Activated CD4-positive, alpha-beta T cell treated with anti-CD3 and anti-CD28 coated beads, Interleukin-2, amount 10 ng/mL, durations not matched to agents 7 days and 5 days (primary cell): Measurements from ENCODE around the gene RUBCN. TPM values are rescaled to one million over a fixed set of nuclear protein-coding genes. Genes with fewer than 3 reads are reported as not detected.

Experiments used
- CTCF ChIA-PET: fragments of 350-600 bp; sonication (Branson Sonifier 250); formaldehyde crosslinking; loops from one replicate; lab custom pipeline; 2021; ENCODE audit warnings: antibody characterized with exemption; lab: Charles Lee
- POLR2A ChIA-PET: fragments of 350-600 bp; sonication (Branson Sonifier 250); formaldehyde crosslinking; loops from one replicate; lab custom pipeline; 2021; ENCODE audit warnings: antibody characterized with exemption; lab: Charles Lee
- DNase-seq: peaks from one replicate; pipeline ENCODE4 v3.0.0-alpha.2; 2020
- H3K27ac Mint-ChIP-seq: one replicate; pipeline ENCODE4 v1.8.0; 2021; ENCODE audit warnings: mild to moderate bottlenecking, moderate library complexity, mixed read lengths
- H3K27me3 Mint-ChIP-seq: one replicate; pipeline ENCODE4 v1.8.0; 2021; ENCODE audit warnings: mixed read lengths
- H3K36me3 Mint-ChIP-seq: one replicate; pipeline ENCODE4 v1.8.0; 2021; ENCODE audit warnings: low read depth, mixed read lengths
- H3K4me1 Mint-ChIP-seq: one replicate; pipeline ENCODE4 v1.8.0; 2021; ENCODE audit warnings: mixed read lengths
- H3K4me3 Mint-ChIP-seq: one replicate; pipeline ENCODE4 v1.8.0; 2021; ENCODE audit warnings: mild to moderate bottlenecking, moderate library complexity, mixed read lengths
- H3K9me3 Mint-ChIP-seq: one replicate; pipeline ENCODE4 v1.8.0; 2021; ENCODE audit warnings: mixed read lengths
- total RNA-seq, 2 experiments: library from RNA; stranded (reverse); gene quantifications; one replicate each; pipeline ENCODE4 v1.2.3, GENCODE V29; 2021

RUBCN gene
- total RNA-seq = 10 to 100 TPM; 43.3 to 44.5 TPM

DNA sequence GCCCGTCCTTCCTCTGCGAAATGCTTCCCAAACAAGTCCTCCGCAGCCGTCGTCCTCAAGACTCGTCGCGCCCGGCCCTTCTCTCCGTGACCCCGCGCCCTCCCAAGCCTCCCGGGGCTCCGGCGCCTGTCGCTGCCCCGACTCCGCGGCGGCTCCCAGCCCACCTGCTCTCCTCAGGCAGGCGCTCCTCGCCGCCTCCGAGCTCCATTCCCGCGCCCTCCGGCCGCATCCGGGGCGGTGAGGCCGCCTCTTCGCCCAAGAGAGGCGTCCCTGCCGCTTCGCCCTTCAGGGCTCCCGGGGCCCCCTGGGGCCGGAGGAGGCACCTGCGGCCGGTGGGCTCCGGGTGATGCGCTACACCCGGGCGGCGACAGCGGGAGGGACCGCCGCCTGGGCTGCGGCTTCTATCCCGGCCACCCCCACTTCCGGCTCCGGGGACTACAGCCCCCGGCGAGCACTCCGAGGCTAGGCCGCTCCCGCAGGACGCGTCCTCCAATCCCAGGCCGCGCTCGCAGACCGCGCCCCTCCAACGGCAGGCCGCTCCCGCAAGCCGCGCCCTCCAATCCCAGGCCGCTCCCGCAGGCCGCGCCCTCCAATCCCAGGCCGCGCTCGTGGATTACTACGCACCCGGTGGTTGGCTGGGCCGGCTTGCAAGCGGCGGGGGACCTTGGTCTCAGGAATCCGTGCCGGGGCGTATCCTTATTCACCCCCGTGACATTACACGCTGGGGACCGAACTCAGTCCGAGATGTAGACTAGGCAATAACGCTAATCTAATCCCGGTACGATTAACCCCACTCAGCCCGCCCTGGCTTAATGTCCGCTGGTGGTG lies at the start of gene RUBCN:
Gene RUBCN (minus strand): TSS at position 414 of the 828 bp plus-strand sequence. CDS start 185 bp downstream, at position 229.
- H3K9me3 Mint-ChIP-seq = no peaks in the 10 kb centered on the region
- peak; percentile 95 for DNase-seq
- POLR2A ChIA-PET = no interaction called here
- H3K36me3 Mint-ChIP-seq = peaks cover 9% of the 10 kb centered on the region
- peaks cover 33% of the 10 kb centered on the region for H3K4me1 Mint-ChIP-seq
- no peaks in the 10 kb centered on the region for H3K27me3 Mint-ChIP-seq
- CTCF ChIA-PET = interaction anchor here (0.7 to 1.7 kb wide), 5 partner anchors 11 to 138 kb away, joined by 3 to 6 read pairs (median 3); partner anchors contain the start of gene FYTTD1
- peak within 1 kb of the TSS; percentile 96 for H3K27ac Mint-ChIP-seq
- H3K4me3 Mint-ChIP-seq = peak within 1 kb of the TSS; percentile 87

DNA sequence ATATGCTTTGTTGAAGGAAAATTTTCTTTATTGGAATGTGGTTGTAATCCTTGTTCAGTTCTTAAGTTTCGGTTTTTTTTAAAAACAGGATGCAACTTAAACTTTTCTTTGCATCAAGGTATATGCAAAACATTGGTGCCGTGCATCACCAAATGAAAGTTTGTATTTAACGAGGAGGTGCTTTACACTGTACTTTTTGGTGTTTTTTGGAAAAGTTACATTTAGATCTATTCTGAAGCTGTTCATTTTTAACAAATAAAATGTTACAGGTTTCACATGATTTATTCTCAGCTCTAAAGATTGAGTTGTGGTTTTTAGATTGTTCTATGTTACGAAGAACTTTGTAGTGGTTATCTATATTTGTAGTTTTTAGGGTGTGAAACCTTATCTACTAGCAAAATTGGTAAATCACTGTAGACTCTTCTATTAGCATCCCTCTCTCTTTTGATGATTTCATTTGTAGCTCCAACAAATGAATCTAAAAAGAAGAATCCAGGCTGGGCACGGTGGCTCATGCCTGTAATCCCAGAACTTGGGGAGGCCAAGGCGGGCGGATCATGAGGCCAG lies 47.4 kb upstream of the RUBCN start:
- Mint-ChIP-seq H3K36me3 (peaks cover 20% of the 10 kb centered on the region), H3K9me3 (no peaks in the 10 kb centered on the region), H3K27me3 (no peaks in the 10 kb centered on the region), H3K27ac (peak overlapping the region; percentile 66), H3K4me3 (no peak overlapping the region), H3K4me1 (peaks cover 7% of the 10 kb centered on the region)
- ChIA-PET CTCF (interaction anchor here (1.3 to 1.5 kb wide), 2 partner anchors 12 to 20 kb away, joined by 3 read pairs; no protein-coding TSS in a partner anchor), POLR2A (no interaction called here)
- no peak for DNase-seq

DNA sequence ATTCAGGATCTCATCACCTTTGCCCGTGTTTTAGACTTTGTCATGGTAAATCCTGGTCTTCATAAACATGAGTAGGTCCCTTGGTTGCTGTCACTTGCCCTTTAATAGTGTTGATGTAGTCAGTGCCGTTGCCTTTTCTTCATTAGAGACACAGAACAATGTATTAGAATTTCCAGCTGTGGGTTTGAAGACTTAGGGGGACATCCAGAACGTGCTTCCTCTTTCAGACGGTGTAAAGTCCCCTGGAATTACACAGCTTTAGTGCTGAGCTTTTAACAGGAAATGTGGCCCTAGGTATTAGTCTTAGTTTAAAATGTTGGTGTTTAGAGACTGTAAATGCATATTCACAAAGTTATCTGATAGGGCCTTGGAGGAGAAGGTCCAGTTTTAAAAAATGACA lies 45.5 kb upstream of the RUBCN start:
- CTCF ChIA-PET = interaction anchor here (0.9 kb wide), 1 partner anchor 8 kb away, joined by 3 read pairs; no protein-coding TSS in a partner anchor
- POLR2A ChIA-PET = interaction anchor here (0.6 kb wide), 1 partner anchor 27 kb away, joined by 3 read pairs; no protein-coding TSS in a partner anchor
- no peak overlapping the region for H3K4me3 Mint-ChIP-seq
- H3K27ac Mint-ChIP-seq = no peak overlapping the region
- H3K36me3 Mint-ChIP-seq = peaks cover 32% of the 10 kb centered on the region
- peaks cover 2% of the 10 kb centered on the region for H3K4me1 Mint-ChIP-seq
- H3K9me3 Mint-ChIP-seq = no peaks in the 10 kb centered on the region
- H3K27me3 Mint-ChIP-seq = no peaks in the 10 kb centered on the region
- no peak for DNase-seq

DNA sequence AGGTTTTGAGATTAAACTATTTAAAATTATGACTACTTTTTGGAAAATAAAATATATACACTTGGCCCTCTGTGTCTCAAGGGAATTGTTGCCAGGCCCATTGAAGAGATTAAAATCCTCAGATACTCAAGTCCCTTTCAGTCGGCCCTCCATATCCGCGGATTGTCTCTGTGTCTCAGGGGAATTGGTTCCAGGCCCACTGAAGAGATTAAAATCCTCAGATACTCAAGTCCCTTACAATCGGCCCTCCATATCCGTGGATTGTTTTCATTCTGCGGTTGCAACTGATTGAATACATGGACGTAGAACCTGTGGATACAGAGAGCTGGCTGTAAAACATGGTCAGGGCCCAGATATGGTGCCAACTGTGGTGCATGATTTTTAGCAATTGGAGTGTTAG lies 38.6 kb upstream of the RUBCN start:
- CTCF ChIA-PET = interaction anchor here (0.6 to 1.5 kb wide), 2 partner anchors 7 to 96 kb away, joined by 3 read pairs; no protein-coding TSS in a partner anchor
- Mint-ChIP-seq H3K9me3 (no peaks in the 10 kb centered on the region), H3K4me3 (no peak overlapping the region), H3K27ac (no peak overlapping the region), H3K4me1 (no peaks in the 10 kb centered on the region), H3K27me3 (no peaks in the 10 kb centered on the region), H3K36me3 (peaks cover 34% of the 10 kb centered on the region)
- POLR2A ChIA-PET = no interaction called here
- DNase-seq = no peak

DNA sequence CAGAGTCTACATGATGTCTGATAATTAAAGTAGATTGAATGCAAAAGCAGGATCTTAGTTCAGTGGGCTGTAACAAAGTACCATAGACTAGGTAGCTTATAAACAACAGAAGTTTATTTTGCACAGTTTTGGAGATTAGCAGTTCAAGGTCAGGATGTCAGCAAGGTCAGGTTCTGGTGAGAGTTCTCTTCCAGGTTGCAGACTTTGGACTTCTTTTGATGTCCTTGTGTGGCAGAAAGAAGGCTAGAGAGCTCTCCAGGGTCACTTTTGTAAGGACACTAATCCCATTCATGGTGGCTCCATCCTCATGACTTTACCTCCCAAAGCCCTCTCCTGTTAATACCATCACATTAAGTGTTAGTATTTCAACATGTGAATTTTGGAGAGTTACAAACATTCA lies 25.1 kb upstream of the RUBCN start:
- H3K9me3 Mint-ChIP-seq = no peaks in the 10 kb centered on the region
- ChIA-PET POLR2A (no interaction called here), CTCF (no interaction called here)
- H3K4me1 Mint-ChIP-seq = no peaks in the 10 kb centered on the region
- H3K36me3 Mint-ChIP-seq = peaks cover 10% of the 10 kb centered on the region
- no peak overlapping the region for H3K27ac Mint-ChIP-seq
- no peaks in the 10 kb centered on the region for H3K27me3 Mint-ChIP-seq
- DNase-seq = no peak
- no peak overlapping the region for H3K4me3 Mint-ChIP-seq

DNA sequence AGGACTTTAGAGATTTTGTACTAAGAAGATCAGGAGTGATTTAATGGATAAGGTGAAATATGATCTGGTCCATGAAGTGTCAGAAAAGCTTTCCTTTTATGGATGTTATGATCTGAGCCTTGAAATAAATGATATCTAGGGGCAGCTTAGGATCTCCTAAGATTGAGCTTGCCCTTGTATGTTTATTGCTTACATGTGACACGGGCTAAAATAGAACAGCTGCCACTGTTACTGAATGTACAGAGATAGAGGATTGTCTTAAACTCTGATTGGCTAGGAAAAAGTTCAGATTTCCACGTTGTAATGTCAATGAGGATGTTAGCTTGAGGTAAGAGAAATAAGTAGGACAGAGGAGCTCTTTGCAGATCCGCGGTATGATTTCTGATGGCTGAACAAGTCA lies 21.8 kb upstream of the RUBCN start:
- ChIA-PET CTCF (interaction anchor here (0.5 kb wide), 1 partner anchor 175 kb away, joined by 3 read pairs; no protein-coding TSS in a partner anchor), POLR2A (no interaction called here)
- no peak overlapping the region for H3K4me3 Mint-ChIP-seq
- H3K4me1 Mint-ChIP-seq = peaks cover 9% of the 10 kb centered on the region
- H3K9me3 Mint-ChIP-seq = no peaks in the 10 kb centered on the region
- peaks cover 3% of the 10 kb centered on the region for H3K36me3 Mint-ChIP-seq
- no peaks in the 10 kb centered on the region for H3K27me3 Mint-ChIP-seq
- DNase-seq = no peak
- no peak overlapping the region for H3K27ac Mint-ChIP-seq

DNA sequence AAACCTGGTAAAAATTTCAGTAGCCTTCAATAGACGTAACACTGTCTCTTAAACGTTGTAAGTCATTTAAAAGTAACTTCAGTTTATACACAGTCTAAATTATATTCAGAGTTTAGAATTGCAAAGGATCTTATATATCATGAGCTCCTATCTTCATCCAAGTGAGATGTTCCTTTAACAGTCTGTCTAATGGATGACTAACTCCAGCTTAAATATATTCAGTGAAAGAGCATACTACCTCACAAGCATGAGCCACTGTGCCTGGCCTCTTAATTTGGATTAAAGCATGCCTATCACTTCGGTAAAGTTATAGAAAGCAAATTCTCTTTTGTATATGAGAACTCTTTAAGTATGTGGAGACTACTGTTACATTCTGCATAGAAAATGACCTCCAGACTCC lies 20.0 kb upstream of the RUBCN start:
- H3K27ac Mint-ChIP-seq = no peak overlapping the region
- ChIA-PET CTCF (interaction anchor here (0.7 kb wide), 1 partner anchor 56 kb away, joined by 3 read pairs; no protein-coding TSS in a partner anchor), POLR2A (no interaction called here)
- H3K4me1 Mint-ChIP-seq = peaks cover 23% of the 10 kb centered on the region
- H3K4me3 Mint-ChIP-seq = no peak overlapping the region
- H3K36me3 Mint-ChIP-seq = peaks cover 3% of the 10 kb centered on the region
- H3K27me3 Mint-ChIP-seq = no peaks in the 10 kb centered on the region
- no peaks in the 10 kb centered on the region for H3K9me3 Mint-ChIP-seq
- DNase-seq = no peak

DNA sequence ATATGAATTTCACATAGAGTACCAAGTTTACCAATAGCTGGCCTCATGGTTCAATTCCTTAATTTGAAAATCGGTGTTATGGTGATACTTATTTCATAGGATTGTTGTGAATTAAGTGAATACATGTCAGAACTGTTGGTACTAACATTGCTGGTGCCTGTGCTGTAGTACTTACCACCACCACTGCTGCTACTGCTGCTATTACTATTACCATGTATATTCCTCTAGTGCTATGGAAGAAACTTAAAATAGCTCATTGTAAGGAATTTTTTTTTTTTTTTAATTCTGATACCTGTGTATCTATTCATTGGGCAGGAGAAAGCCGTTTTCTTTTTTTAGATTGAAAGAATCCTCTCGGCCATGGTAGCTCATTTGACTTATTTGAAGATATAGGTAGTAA lies 16.6 kb upstream of the RUBCN start:
- H3K9me3 Mint-ChIP-seq = no peaks in the 10 kb centered on the region
- H3K4me3 Mint-ChIP-seq = no peak overlapping the region
- DNase-seq = no peak
- no peaks in the 10 kb centered on the region for H3K27me3 Mint-ChIP-seq
- CTCF ChIA-PET = interaction anchor here (0.5 to 0.6 kb wide), 2 partner anchors 75 to 1134 kb away, joined by 3 to 5 read pairs; no protein-coding TSS in a partner anchor
- H3K4me1 Mint-ChIP-seq = peaks cover 38% of the 10 kb centered on the region
- POLR2A ChIA-PET = no interaction called here
- H3K36me3 Mint-ChIP-seq = peaks cover 3% of the 10 kb centered on the region
- H3K27ac Mint-ChIP-seq = no peak overlapping the region

DNA sequence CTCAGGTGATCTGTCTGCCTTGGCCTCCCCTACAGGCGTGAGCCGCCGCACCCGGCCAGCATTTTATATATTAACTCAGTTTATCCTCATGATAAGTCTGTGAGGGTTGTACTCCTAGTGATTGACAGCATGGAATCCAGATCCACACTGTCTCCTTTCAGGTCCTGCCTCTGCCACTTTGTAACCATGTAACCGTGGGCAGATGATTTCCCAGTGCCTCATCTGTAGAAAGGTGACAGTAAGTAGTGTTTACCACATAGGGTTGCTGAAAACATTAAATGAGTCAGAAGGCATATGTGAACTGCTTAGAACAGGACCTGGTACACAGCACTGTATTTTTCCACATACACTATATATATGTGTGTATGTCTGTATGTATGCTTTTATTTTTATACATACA lies 15.4 kb upstream of the RUBCN start:
- POLR2A ChIA-PET = no interaction called here
- Mint-ChIP-seq H3K36me3 (peaks cover 3% of the 10 kb centered on the region), H3K27me3 (no peaks in the 10 kb centered on the region), H3K27ac (peak overlapping the region; percentile 41), H3K4me3 (peak overlapping the region; percentile 71), H3K9me3 (no peaks in the 10 kb centered on the region), H3K4me1 (peaks cover 38% of the 10 kb centered on the region)
- DNase-seq = no peak
- CTCF ChIA-PET = no interaction called here

DNA sequence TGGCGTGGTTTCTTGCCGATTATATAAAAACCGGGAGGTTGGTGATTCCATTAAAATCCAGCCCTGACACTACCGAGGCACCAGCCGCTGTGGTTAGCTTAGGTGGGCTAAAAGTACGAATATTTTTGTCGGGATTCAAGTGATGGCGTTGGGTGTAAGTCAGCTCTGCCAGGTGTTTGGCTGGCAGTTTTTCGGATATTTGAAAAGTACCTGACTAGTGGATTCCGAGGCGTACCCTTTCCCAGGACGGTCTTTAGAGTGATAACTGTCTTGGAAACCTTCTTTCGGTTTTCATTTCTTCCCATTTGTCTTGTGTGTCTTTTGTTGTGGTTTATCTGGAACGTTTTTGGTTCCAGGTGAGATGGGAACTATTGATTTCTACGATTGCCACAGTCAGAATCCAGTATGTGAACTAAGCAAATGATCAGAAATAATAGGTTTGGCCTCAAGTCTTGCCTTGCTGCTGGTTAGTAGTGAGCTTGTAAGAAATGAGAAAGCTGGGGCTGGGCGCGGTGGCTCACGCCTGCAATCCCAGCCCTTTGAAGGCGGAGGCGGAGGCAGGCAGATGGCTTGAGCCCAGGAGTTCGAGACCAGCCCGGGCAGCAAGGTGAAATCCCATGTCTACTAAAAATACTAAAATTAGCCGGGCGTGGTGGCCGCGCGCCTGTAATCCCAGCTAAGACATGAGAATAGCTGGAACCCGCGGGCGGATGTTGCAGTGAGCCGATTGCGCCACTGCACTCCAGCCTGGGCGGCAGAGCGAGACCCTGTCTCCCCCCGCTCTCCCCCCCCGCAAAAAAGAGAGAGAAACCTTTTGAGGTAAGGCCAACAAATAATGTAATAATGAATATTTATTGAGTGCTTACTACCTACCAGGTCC lies 14.4 kb upstream of the RUBCN start:
- no peaks in the 10 kb centered on the region for H3K9me3 Mint-ChIP-seq
- peaks cover 35% of the 10 kb centered on the region for H3K4me1 Mint-ChIP-seq
- H3K36me3 Mint-ChIP-seq = peaks cover under 1% of the 10 kb centered on the region
- ChIA-PET CTCF (interaction anchor here (1.5 to 1.7 kb wide), 2 partner anchors 9 to 15 kb away, joined by 4 to 6 read pairs; no protein-coding TSS in a partner anchor), POLR2A (interaction anchor here (0.7 to 1.0 kb wide), 2 partner anchors 45 to 55 kb away, joined by 3 to 4 read pairs; no protein-coding TSS in a partner anchor)
- DNase-seq = peak; percentile 18
- peak overlapping the region; percentile 92 for H3K4me3 Mint-ChIP-seq
- no peaks in the 10 kb centered on the region for H3K27me3 Mint-ChIP-seq
- H3K27ac Mint-ChIP-seq = peak overlapping the region; percentile 89

DNA sequence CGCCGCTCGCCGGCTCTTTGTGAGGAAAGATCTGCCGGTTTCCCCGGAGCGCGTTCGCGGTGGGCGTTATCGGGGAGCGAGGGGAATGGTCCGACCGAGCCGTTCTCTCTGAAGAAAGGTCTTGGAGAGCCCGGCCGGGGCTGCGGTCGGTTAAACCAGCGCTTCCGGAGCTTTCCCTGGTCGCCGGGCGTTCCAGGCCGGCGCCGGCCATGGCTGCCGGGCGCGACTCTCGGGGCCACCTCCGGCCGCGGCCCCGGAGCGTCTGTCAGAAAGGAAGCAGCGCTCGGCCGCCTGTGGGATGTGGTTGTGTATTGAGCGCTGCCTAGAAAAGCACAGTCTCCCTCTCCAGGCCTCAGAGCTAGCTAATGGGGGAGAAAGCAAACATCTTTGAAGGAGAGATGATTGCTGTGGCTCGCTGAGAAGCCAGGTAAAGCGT lies 13.7 kb upstream of the RUBCN start:
- H3K4me3 Mint-ChIP-seq = peak overlapping the region; percentile 92
- peak; percentile 68 for DNase-seq
- ChIA-PET CTCF (interaction anchor here (1.5 to 1.7 kb wide), 2 partner anchors 8 to 15 kb away, joined by 4 to 6 read pairs; no protein-coding TSS in a partner anchor), POLR2A (interaction anchor here (1.0 kb wide), 1 partner anchor 46 kb away, joined by 3 read pairs; no protein-coding TSS in a partner anchor)
- H3K4me1 Mint-ChIP-seq = peaks cover 33% of the 10 kb centered on the region
- H3K36me3 Mint-ChIP-seq = no peaks in the 10 kb centered on the region
- H3K27me3 Mint-ChIP-seq = no peaks in the 10 kb centered on the region
- peak overlapping the region; percentile 89 for H3K27ac Mint-ChIP-seq
- H3K9me3 Mint-ChIP-seq = no peaks in the 10 kb centered on the region
